ENCODE measurements around the gene LATS1. TPM values are rescaled to one million over a fixed set of nuclear protein-coding genes. Genes with fewer than 3 reads are reported as not detected.
A peak's percentile ranks its signal among the peaks of the same experiment; 100 is the strongest.

The LATS1 gene
- 10 to 100 TPM; 28.7 to 44.8 TPM for total RNA-seq

DNA sequence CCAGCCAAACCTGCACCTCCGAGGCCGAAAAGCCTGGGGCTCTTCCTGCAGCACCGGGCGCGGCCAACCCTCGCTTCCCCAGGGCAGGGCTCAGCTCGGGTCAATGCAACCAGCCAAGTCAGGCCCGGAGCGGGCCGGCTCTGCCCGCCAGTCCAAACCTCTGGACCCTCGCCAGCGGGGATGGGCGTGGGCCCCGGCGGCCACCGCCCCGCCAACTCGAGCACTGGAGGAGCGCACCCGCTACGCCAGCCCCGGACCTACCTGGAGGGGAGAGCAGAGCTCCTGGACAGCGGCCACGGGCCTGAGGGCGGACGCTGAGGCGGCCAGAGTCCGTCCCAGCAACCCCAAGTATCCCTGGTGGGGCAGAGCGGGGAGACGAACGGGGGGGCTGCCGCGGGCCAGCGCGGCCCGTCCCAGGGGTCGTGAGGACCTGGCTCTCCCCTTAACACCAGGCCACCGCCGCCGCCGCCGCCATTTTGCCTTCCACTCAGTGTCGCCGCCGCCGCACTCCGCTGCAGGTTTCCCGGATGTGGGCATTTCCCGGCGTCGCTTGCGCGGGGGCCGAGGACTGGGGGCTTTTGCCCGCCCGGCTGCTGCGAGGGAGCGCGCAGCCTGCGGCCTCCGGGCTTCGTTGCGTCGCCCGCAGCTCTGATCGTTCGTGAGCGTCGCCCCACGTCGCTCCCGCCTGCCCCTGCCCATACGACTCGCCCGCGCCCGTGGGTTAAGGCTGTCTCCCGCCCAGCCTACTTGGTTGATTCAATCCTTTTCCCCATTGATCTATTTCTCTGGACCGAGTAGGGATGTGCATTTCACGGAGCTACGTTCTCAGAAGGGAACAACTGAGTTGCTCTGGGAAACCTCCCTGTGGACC lies at the start of gene LATS1:
TSS of gene LATS1 (minus strand) at position 514 of the 871 bp plus-strand sequence. CDS start 15,975 bp downstream, outside the sequence.
- TF ChIP-seq, protein P1, sequence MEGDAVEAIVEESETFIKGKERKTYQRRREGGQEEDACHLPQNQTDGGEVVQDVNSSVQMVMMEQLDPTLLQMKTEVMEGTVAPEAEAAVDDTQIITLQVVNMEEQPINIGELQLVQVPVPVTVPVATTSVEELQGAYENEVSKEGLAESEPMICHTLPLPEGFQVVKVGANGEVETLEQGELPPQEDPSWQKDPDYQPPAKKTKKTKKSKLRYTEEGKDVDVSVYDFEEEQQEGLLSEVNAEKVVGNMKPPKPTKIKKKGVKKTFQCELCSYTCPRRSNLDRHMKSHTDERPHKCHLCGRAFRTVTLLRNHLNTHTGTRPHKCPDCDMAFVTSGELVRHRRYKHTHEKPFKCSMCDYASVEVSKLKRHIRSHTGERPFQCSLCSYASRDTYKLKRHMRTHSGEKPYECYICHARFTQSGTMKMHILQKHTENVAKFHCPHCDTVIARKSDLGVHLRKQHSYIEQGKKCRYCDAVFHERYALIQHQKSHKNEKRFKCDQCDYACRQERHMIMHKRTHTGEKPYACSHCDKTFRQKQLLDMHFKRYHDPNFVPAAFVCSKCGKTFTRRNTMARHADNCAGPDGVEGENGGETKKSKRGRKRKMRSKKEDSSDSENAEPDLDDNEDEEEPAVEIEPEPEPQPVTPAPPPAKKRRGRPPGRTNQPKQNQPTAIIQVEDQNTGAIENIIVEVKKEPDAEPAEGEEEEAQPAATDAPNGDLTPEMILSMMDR (IDR thresholded peaks at IDR 0.05), result no peak
- TF ChIP-seq POLR2A (IDR thresholded peaks at IDR 0.05), result peak; percentile 65
- peak; percentile 75 for TF ChIP-seq POLR2AphosphoS5 (IDR thresholded peaks at IDR 0.05)
- Histone ChIP-seq H3K9me3 (no peaks in the 10 kb centered on the region), H3K27me3 (replicated peaks; ENCODE audit: insufficient read depth) (no peaks in the 10 kb centered on the region), H3K4me3 (peak within 1 kb of the TSS; percentile 77 to 95), H3K4me1 (replicated peaks) (peaks cover 6% of the 10 kb centered on the region), H3K27ac (peak within 1 kb of the TSS; percentile 97 to 99), H3K36me3 (no peaks in the 10 kb centered on the region)
- WGBS, result under 1% methylated on average over 72 of the region's 82 CpGs
- DNase-seq (ENCODE audit: low spot score), result peak; percentile 87
- intact Hi-C loops (cut with DNase I), result loop anchor here (2.0 to 10.0 kb wide), 2 partner anchors 69 to 153 kb away; partner anchors contain the start of genes GINM1 and KATNA1

DNA sequence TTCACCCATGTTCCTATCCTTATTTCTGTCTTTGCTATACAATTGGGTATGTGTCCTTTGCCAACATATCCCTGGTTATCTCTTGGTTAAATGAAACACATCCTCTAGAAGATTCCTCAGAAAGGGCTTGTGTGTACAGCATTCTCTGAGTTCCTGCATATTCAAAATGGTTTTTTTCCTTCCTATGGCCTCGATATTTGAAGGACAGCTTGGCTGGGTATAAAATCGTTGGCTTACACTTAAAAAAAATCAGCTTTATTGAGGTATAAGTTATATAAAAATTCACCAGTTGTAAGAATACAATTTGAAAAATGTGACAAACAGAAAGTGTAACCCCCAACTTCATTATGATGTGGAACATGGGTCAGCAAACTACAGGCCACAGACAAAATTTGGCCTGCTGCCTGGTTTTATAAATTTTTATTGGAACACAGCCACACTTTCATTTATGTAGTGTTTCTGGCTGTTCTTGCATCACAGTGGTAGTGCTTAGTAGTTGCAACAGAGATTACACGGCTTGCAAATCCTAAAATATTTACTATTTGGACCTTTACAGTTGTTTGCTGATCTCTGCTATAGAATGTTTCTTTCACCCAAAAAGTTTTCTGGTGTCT lies 48.4 kb upstream of the LATS1 start:
- H3K27ac ChIP-seq, result no peak overlapping the region

DNA sequence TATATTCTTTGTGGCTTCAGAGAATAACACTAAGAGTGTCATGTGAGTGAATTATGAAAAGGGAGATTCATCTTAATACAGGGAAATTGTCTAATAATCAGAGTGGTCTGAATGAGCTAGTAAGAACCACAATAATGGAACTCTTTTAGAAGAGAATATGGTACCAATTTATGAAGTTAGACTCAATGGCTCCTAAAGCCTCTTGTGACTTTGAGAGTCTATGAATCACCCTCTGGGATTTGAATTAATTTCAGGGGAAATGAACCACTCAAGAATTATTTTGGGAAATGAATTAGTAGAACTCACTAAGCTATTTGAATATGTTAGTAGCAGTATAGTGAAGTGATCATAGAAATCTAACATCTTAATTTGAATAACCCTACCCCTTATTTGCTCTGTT lies 46.0 kb upstream of the LATS1 start:
- intact Hi-C loops (cut with DNase I), result no loop called here
- Histone ChIP-seq H3K27ac (no peak overlapping the region), H3K4me3 (no peak overlapping the region), H3K27me3 (replicated peaks; ENCODE audit: insufficient read depth) (no peaks in the 10 kb centered on the region), H3K36me3 (no peaks in the 10 kb centered on the region), H3K9me3 (no peaks in the 10 kb centered on the region), H3K4me1 (replicated peaks) (no peaks in the 10 kb centered on the region)
- TF ChIP-seq, protein P1 (IDR thresholded peaks at IDR 0.05), result no peak
- TF ChIP-seq POLR2AphosphoS5 (IDR thresholded peaks at IDR 0.05) (no peak), POLR2A (IDR thresholded peaks at IDR 0.05) (no peak)
- DNase-seq (ENCODE audit: low spot score), result no peak

More for the DNA sequence above, 48.4 kb upstream of the LATS1 start:
- intact Hi-C loops (cut with DNase I), result no loop called here
- 62% methylated on average over 3 of the region's 3 CpGs for WGBS
- H3K4me3 ChIP-seq, result no peak overlapping the region
- peak; percentile 24 for TF ChIP-seq POLR2AphosphoS5 (IDR thresholded peaks at IDR 0.05)
- TF ChIP-seq, protein P1 (IDR thresholded peaks at IDR 0.05), result no peak
- no peaks in the 10 kb centered on the region for H3K27me3 ChIP-seq (replicated peaks; ENCODE audit: insufficient read depth)
- no peaks in the 10 kb centered on the region for H3K4me1 ChIP-seq (replicated peaks)
- DNase-seq (ENCODE audit: low spot score), result peak; percentile 22
- no peaks in the 10 kb centered on the region for H3K36me3 ChIP-seq
- no peaks in the 10 kb centered on the region for H3K9me3 ChIP-seq

DNA sequence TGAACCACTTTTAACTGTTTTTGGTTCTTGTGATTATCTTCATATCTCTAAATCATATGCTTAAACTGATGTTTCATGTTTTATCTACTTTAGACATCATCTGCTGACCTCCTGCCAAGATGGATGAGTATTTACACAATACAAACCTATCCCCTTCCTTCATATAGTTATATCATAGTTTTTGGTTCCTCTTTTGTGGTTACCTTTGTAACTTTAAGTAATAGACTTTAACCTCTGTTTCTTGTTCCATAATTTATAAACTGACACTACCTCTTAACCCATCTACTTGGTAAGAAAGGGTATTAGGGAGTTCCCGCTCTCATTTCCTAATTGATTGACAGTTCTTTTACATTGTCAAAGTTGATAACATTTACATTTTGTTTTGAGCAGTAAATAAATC lies 43.5 kb upstream of the LATS1 start:
- no peaks in the 10 kb centered on the region for H3K27me3 ChIP-seq (replicated peaks; ENCODE audit: insufficient read depth)
- TF ChIP-seq, protein P1 (IDR thresholded peaks at IDR 0.05), result no peak
- TF ChIP-seq POLR2AphosphoS5 (IDR thresholded peaks at IDR 0.05) (no peak), POLR2A (IDR thresholded peaks at IDR 0.05) (no peak)
- 90% methylated on average over 1 of the region's 1 CpG for WGBS
- intact Hi-C loops (cut with DNase I), result no loop called here
- H3K9me3 ChIP-seq, result no peaks in the 10 kb centered on the region
- H3K27ac ChIP-seq, result no peak overlapping the region
- no peak overlapping the region for H3K4me3 ChIP-seq
- DNase-seq (ENCODE audit: low spot score), result no peak
- no peaks in the 10 kb centered on the region for H3K36me3 ChIP-seq
- no peaks in the 10 kb centered on the region for H3K4me1 ChIP-seq (replicated peaks)
